Fibroblast of lung (primary cell): ENCODE results near the gene CFAP97D2. TPM values are rescaled to one million over a fixed set of nuclear protein-coding genes. Genes with fewer than 3 reads are reported as not detected.

Experiments
- DNase-seq, 2 donors: peaks; one replicate each; pipeline versions ENCODE4 v3.0.0 to v3.0.0-alpha.2; 2010; ENCODE audit warnings: low read depth in 2 of 2
- H2AFZ ChIP-seq: 2 replicates; pipeline ENCODE4 v1.5.1; 2012; ENCODE audit warnings: low read length, control low read depth, inconsistent platforms
- H3K27ac ChIP-seq: 2 replicates; pipeline ENCODE4 v1.5.1; 2011; ENCODE audit warnings: low read length, control low read depth; ENCODE audit not compliant: insufficient read depth
- H3K27me3 ChIP-seq: 2 replicates; pipeline ENCODE4 v1.5.1; 2011; ENCODE audit warnings: mild to moderate bottlenecking, low read length; ENCODE audit not compliant: control insufficient read depth, insufficient read depth
- H3K36me3 ChIP-seq: 2 replicates; pipeline ENCODE4 v1.5.1; 2011; ENCODE audit warnings: low read length; ENCODE audit not compliant: control insufficient read depth, insufficient read depth
- H3K4me1 ChIP-seq: 2 replicates; pipeline ENCODE4 v1.5.1; 2011; ENCODE audit warnings: low read length; ENCODE audit not compliant: control insufficient read depth, insufficient read depth; ENCODE audit errors: extremely low read depth
- H3K4me2 ChIP-seq: 2 replicates; pipeline ENCODE4 v1.5.1; 2011; ENCODE audit warnings: low read length, control low read depth; ENCODE audit not compliant: insufficient read depth; ENCODE audit errors: extremely low read depth
- H3K4me3 ChIP-seq, 4 experiments: fragments of 200-600 bp in 1 of 4; sonication (generic) in 1 of 4; replicated peaks in 1 of 4; 2 replicates each; pipeline ENCODE4 v1.5.1; 2011 to 2016; ENCODE audit warnings: low read length in 4 of 4, low read depth in 3 of 4, mild to moderate bottlenecking in 3 of 4, control low read depth in 2 of 4, inconsistent platforms in 1 of 4, mixed read lengths in 1 of 4; ENCODE audit not compliant: insufficient read depth in 1 of 4; ENCODE audit errors: control extremely low read depth in 1 of 4
- H3K79me2 ChIP-seq: 2 replicates; pipeline ENCODE4 v1.5.1; 2012; ENCODE audit warnings: mild to moderate bottlenecking, low read length, inconsistent platforms; ENCODE audit not compliant: control insufficient read depth, insufficient read depth
- H3K9ac ChIP-seq: 2 replicates; pipeline ENCODE4 v1.5.1; 2011; ENCODE audit warnings: mild to moderate bottlenecking, low read length, control low read depth; ENCODE audit not compliant: insufficient read depth
- H3K9me3 ChIP-seq: 2 replicates; pipeline ENCODE4 v1.5.1; 2012; ENCODE audit warnings: low read depth, low read length; ENCODE audit not compliant: control insufficient read depth, insufficient read depth
- H4K20me1 ChIP-seq: 2 replicates; pipeline ENCODE4 v1.5.1; 2011; ENCODE audit warnings: low read length; ENCODE audit not compliant: control insufficient read depth, insufficient read depth; ENCODE audit errors: extremely low read depth
- CTCF ChIP-seq, 2 donors: IDR thresholded peaks in 1 of 2; conservative IDR thresholded peaks in 1 of 2; 1 replicate in 1 of 2; 2 replicates in 1 of 2; pipeline ENCODE4 v1.5.1; 2011 to 2012; ENCODE audit warnings: low read length in 2 of 2, control low read depth in 1 of 2, inconsistent platforms in 1 of 2, low read depth in 1 of 2, mild to moderate bottlenecking in 1 of 2
- EZH2 ChIP-seq: IDR thresholded peaks from 2 replicates; pipeline ENCODE4 v1.5.1; 2012; ENCODE audit warnings: low read length, control low read depth, mild to moderate bottlenecking; ENCODE audit errors: missing control alignments
- polyA plus RNA-seq, 2 donors: library from polyadenylated mRNA; depleted of rRNA in 1 of 2; stranded (reverse) in 1 of 2; unstranded in 1 of 2; fragments of >200 nt; gene quantifications; 2 replicates each; pipeline ENCODE4 v1.2.1, GENCODE V29; 2011 to 2012; ENCODE audit warnings: missing spikeins in 1 of 2
- total RNA-seq: library from RNA; depleted of rRNA; stranded (reverse); fragments of >200 nt; gene quantifications from 2 replicates; pipeline ENCODE4 v1.2.1, GENCODE V29; 2014

CFAP97D2 gene
- total and polyA plus RNA-seq, 2 donors (not counting 1 experiment from before 2014, with no cell fraction given) = not detected

- Histone ChIP-seq H3K27ac (no peak overlapping the region), H3K36me3 (no peaks in the 10 kb centered on the region), H3K79me2 (no peaks in the 10 kb centered on the region), H3K9me3 (no peaks in the 10 kb centered on the region), H3K4me3 (no peak overlapping the region), H3K4me1 (no peaks in the 10 kb centered on the region), H3K9ac (no peak overlapping the region), H3K4me2 (no peak overlapping the region), H3K27me3 (no peaks in the 10 kb centered on the region), H2AFZ (no peak overlapping the region), H4K20me1 (no peaks in the 10 kb centered on the region)
- DNase-seq = no peak
- TF ChIP-seq CTCF (conservative IDR thresholded peaks at IDR 0.05 in 1 of 2, IDR thresholded peaks at IDR 0.05 in 1 of 2; ENCODE audit: low read depth in 1 of 2, low read length in 2 of 2) (no peak), EZH2 (no peak)
These were observed 29.0 kb upstream of the CFAP97D2 start for GRCh38 chr13:114149774-114150740.

- Histone ChIP-seq H4K20me1 (no peaks in the 10 kb centered on the region), H3K9me3 (no peaks in the 10 kb centered on the region), H3K27ac (no peak overlapping the region), H3K36me3 (no peaks in the 10 kb centered on the region), H3K79me2 (no peaks in the 10 kb centered on the region), H2AFZ (no peak overlapping the region), H3K27me3 (no peaks in the 10 kb centered on the region), H3K4me3 (no peak overlapping the region), H3K4me1 (no peaks in the 10 kb centered on the region), H3K4me2 (no peak overlapping the region), H3K9ac (no peak overlapping the region)
- no peak for TF ChIP-seq EZH2
- no peak for TF ChIP-seq CTCF (conservative IDR thresholded peaks at IDR 0.05 in 1 of 2, IDR thresholded peaks at IDR 0.05 in 1 of 2; ENCODE audit: low read depth in 1 of 2, low read length in 2 of 2)
- no peak for DNase-seq
These were observed 28.0 kb upstream of the CFAP97D2 start for GRCh38 chr13:114151031-114151430.

- H3K4me2 ChIP-seq = no peak overlapping the region
- no peaks in the 10 kb centered on the region for H3K27me3 ChIP-seq
- H2AFZ ChIP-seq = no peak overlapping the region
- no peaks in the 10 kb centered on the region for H4K20me1 ChIP-seq
- peak; percentile 41 to 50 for DNase-seq
- H3K36me3 ChIP-seq = no peaks in the 10 kb centered on the region
- no peaks in the 10 kb centered on the region for H3K79me2 ChIP-seq
- H3K9me3 ChIP-seq = no peaks in the 10 kb centered on the region
- H3K4me3 ChIP-seq = no peak overlapping the region
- TF ChIP-seq CTCF (conservative IDR thresholded peaks at IDR 0.05 in 1 of 2, IDR thresholded peaks at IDR 0.05 in 1 of 2; ENCODE audit: low read depth in 1 of 2, low read length in 2 of 2) = no peak
- TF ChIP-seq EZH2 = no peak
- no peak overlapping the region for H3K9ac ChIP-seq
- no peak overlapping the region for H3K27ac ChIP-seq
- H3K4me1 ChIP-seq = no peaks in the 10 kb centered on the region
These were observed 27.3 kb upstream of the CFAP97D2 start for GRCh38 chr13:114151565-114152284.
